ENCODE data around the gene TXK. TPM values are rescaled to one million over a fixed set of nuclear protein-coding genes. Genes with fewer than 3 reads are reported as not detected.

TXK gene
- total and polyA plus RNA-seq, 2 of the 13 experiments (the other 11 are each of a cell fraction or from before 2014, with no cell fraction given): not detected

DNA sequence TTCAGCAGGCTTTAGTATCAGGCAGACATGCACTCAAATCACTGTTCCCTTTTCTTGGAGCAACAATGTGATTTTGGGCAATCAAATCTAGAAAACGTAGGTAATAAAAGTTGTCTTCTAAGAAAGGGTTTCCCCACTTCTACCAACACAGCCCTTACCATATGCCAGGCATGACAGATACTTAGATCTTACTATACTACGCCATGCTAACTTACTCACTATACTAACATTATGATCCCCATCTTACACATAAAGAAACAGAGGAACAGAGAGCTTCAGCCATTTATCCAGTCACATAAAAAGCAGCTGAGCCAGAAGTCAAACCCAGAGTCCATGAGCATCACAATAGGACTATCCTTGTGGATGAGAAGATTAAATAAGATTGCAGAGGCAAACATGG, 9.2 kb downstream of the TXK start:
- intact Hi-C loops (cut with micrococcal nuclease; ENCODE audit: unreplicated experiment): no loop called here
- CTCF ChIA-PET (ENCODE audit: low intra/inter-chr PET ratio, low total read pairs): no interaction called here
- BruUV-seq (replicated peaks): no TSS peak
- in situ Hi-C loops (cut with HindIII; ENCODE audit: extremely low pct_ligation_motif_present, low pct_unique_long_range_greater_than_20kb): no loop called here
- no peak overlapping the region for H3K4me2 ChIP-seq (ENCODE audit: low read depth, low read length)
- no peak overlapping the region for H3K27ac ChIP-seq (ENCODE audit: extremely low read length, insufficient read depth, low read length)
- no peak overlapping the region for H3K9ac ChIP-seq (ENCODE audit: insufficient read depth, low read depth, low read length)
- H3K27me3 ChIP-seq (ENCODE audit: control insufficient read depth in 1 of 2, insufficient read depth in 2 of 2, low read length in 2 of 2): no peaks in the 10 kb centered on the region
- no peak for ATAC-seq
- H3K79me2 ChIP-seq (ENCODE audit: insufficient read depth, low read length): no peaks in the 10 kb centered on the region
- H4K20me1 ChIP-seq (ENCODE audit: insufficient read depth, low read length): no peaks in the 10 kb centered on the region
- no peaks in the 10 kb centered on the region for H3K36me3 ChIP-seq (replicated peaks in 1 of 2; ENCODE audit: control insufficient read depth in 1 of 2, insufficient read depth in 2 of 2, low read length in 2 of 2)
- H3K4me3 ChIP-seq (replicated peaks in 1 of 3; ENCODE audit: insufficient read depth in 1 of 3, low read depth in 2 of 3, low read length in 3 of 3): no peak overlapping the region
- 39% methylated on average over 2 of the region's 2 CpGs for WGBS (ENCODE audit: low lambda C conversion rate)
- H3K4me1 ChIP-seq (ENCODE audit: insufficient read depth, low read length): no peaks in the 10 kb centered on the region
- no peak overlapping the region for H2AFZ ChIP-seq (ENCODE audit: low read length)
- H3K9me3 ChIP-seq (ENCODE audit: low read length): no peaks in the 10 kb centered on the region
- no peak for DNase-seq (ENCODE audit: low spot score)
- POLR2A ChIA-PET: no interaction called here
- no peak for FAIRE-seq
- TF ChIP-seq DNMT1 (CRISPR knock-in tag; IDR thresholded peaks at IDR 0.05) (no peak), ZNF441 (CRISPR knock-in tag; IDR thresholded peaks at IDR 0.05; ENCODE audit: borderline replicate concordance) (no peak), MYC (CRISPR knock-in tag; IDR thresholded peaks at IDR 0.05; ENCODE audit: borderline replicate concordance) (no peak), NAIF1 (CRISPR knock-in tag; IDR thresholded peaks at IDR 0.05; ENCODE audit: borderline replicate concordance) (no peak), ZNF331 (CRISPR knock-in tag; IDR thresholded peaks at IDR 0.05) (no peak), SOX5 (CRISPR knock-in tag; IDR thresholded peaks at IDR 0.05; ENCODE audit: borderline replicate concordance) (no peak), HMG20B (CRISPR knock-in tag; conservative IDR thresholded peaks at IDR 0.05) (no peak), KLF9 (CRISPR knock-in tag; IDR thresholded peaks at IDR 0.05; ENCODE audit: low read depth) (no peak), ETV6 (CRISPR knock-in tag; conservative IDR thresholded peaks at IDR 0.05) (no peak), EEA1 (CRISPR knock-in tag; IDR thresholded peaks at IDR 0.05; ENCODE audit: borderline replicate concordance) (no peak), RBM22 (optimal IDR thresholded peaks at IDR 0.05; ENCODE audit: low read length) (no peak)
- TF ChIP-seq, protein P1, sequence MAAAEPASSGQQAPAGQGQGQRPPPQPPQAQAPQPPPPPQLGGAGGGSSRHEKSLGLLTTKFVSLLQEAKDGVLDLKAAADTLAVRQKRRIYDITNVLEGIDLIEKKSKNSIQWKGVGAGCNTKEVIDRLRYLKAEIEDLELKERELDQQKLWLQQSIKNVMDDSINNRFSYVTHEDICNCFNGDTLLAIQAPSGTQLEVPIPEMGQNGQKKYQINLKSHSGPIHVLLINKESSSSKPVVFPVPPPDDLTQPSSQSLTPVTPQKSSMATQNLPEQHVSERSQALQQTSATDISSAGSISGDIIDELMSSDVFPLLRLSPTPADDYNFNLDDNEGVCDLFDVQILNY (CRISPR knock-in tag; conservative IDR thresholded peaks at IDR 0.05): no peak
- TF ChIP-seq, protein P2, sequence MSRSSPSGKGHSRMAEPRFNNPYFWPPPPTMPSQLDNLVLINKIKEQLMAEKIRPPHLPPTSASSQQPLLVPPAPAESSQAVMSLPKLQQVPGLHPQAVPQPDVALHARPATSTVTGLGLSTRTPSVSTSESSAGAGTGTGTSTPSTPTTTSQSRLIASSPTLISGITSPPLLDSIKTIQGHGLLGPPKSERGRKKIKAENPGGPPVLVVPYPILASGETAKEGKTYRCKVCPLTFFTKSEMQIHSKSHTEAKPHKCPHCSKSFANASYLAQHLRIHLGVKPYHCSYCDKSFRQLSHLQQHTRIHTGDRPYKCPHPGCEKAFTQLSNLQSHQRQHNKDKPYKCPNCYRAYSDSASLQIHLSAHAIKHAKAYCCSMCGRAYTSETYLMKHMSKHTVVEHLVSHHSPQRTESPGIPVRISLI (CRISPR knock-in tag; IDR thresholded peaks at IDR 0.05; ENCODE audit: borderline replicate concordance): no peak
- TF ChIP-seq, protein P3, sequence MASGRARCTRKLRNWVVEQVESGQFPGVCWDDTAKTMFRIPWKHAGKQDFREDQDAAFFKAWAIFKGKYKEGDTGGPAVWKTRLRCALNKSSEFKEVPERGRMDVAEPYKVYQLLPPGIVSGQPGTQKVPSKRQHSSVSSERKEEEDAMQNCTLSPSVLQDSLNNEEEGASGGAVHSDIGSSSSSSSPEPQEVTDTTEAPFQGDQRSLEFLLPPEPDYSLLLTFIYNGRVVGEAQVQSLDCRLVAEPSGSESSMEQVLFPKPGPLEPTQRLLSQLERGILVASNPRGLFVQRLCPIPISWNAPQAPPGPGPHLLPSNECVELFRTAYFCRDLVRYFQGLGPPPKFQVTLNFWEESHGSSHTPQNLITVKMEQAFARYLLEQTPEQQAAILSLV (CRISPR knock-in tag; IDR thresholded peaks at IDR 0.05; ENCODE audit: borderline replicate concordance): no peak
- TF ChIP-seq, protein P4, sequence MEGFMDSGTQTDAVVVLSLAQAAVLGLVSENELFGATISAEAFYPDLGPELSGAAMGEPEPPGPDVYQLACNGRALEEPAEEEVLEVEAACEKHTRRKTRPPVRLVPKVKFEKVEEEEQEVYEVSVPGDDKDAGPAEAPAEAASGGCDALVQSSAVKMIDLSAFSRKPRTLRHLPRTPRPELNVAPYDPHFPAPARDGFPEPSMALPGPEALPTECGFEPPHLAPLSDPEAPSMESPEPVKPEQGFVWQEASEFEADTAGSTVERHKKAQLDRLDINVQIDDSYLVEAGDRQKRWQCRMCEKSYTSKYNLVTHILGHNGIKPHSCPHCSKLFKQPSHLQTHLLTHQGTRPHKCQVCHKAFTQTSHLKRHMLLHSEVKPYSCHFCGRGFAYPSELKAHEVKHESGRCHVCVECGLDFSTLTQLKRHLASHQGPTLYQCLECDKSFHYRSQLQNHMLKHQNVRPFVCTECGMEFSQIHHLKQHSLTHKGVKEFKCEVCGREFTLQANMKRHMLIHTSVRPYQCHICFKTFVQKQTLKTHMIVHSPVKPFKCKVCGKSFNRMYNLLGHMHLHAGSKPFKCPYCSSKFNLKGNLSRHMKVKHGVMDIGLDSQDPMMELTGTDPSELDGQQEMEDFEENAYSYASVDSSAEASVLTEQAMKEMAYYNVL (CRISPR knock-in tag; IDR thresholded peaks at IDR 0.05; ENCODE audit: borderline replicate concordance): no peak
- TF ChIP-seq, protein P5, sequence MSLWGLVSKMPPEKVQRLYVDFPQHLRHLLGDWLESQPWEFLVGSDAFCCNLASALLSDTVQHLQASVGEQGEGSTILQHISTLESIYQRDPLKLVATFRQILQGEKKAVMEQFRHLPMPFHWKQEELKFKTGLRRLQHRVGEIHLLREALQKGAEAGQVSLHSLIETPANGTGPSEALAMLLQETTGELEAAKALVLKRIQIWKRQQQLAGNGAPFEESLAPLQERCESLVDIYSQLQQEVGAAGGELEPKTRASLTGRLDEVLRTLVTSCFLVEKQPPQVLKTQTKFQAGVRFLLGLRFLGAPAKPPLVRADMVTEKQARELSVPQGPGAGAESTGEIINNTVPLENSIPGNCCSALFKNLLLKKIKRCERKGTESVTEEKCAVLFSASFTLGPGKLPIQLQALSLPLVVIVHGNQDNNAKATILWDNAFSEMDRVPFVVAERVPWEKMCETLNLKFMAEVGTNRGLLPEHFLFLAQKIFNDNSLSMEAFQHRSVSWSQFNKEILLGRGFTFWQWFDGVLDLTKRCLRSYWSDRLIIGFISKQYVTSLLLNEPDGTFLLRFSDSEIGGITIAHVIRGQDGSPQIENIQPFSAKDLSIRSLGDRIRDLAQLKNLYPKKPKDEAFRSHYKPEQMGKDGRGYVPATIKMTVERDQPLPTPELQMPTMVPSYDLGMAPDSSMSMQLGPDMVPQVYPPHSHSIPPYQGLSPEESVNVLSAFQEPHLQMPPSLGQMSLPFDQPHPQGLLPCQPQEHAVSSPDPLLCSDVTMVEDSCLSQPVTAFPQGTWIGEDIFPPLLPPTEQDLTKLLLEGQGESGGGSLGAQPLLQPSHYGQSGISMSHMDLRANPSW (CRISPR knock-in tag; IDR thresholded peaks at IDR 0.05; ENCODE audit: borderline replicate concordance): no peak

All from HepG2 (cell line).